Esophagus squamous epithelium (tissue), 5 donors: Measurements from ENCODE around the gene RAPGEF1. TPM values are rescaled to one million over a fixed set of nuclear protein-coding genes. Genes with fewer than 3 reads are reported as not detected.
"Not testable (repeated sequence)": the region's sequence is repeated elsewhere in the genome, so short reads cannot be mapped to it uniquely, and the experiment has no call there.

Experiments used
- DNase-seq: peaks from one replicate; lab custom pipeline; 2025; lab: John Stamatoyannopoulos, UW
- H3K27ac ChIP-seq, 4 donors: fragments of 200-600 bp; sonication (generic); one replicate each; pipeline ENCODE4 v1.5.1; 2016 to 2019; ENCODE audit warnings: mild to moderate bottlenecking in 1 of 4
- H3K27me3 ChIP-seq, 4 donors: fragments of 200-600 bp; sonication (generic); 1 replicate in 3 of 4; 2 replicates in 1 of 4; pipeline versions ENCODE4 v1.5.1 to v1.6.0; 2017 to 2021; ENCODE audit warnings: antibody characterized with exemption in 1 of 4
- H3K36me3 ChIP-seq, 3 donors: fragments of 200-600 bp; sonication (generic); one replicate each; pipeline ENCODE4 v1.5.1; 2016 to 2019
- H3K4me1 ChIP-seq, 3 donors: fragments of 200-600 bp; sonication (generic); one replicate each; pipeline ENCODE4 v1.5.1; 2017 to 2019
- H3K4me3 ChIP-seq, 4 donors: fragments of 200-600 bp; sonication (generic); 1 replicate in 3 of 4; 2 replicates in 1 of 4; pipeline ENCODE4 v1.5.1; 2016 to 2019; ENCODE audit warnings: mild to moderate bottlenecking in 2 of 4, moderate library complexity in 1 of 4
- H3K9me3 ChIP-seq, 3 donors: fragments of 200-600 bp; sonication (generic); one replicate each; pipeline ENCODE4 v1.5.1; 2016 to 2019
- POLR2A ChIP-seq, 4 donors: fragments of 450-650 bp; IDR thresholded peaks; one replicate each; pipeline ENCODE4 v1.6.1; 2017; ENCODE audit warnings: antibody characterized with exemption in 4 of 4, mild to moderate bottlenecking in 4 of 4, moderate library complexity in 3 of 4
- WGBS, 2 donors: methylation state at CpG; one replicate each; pipeline ENCODE4 v1.1.5; 2018; 5-methylcytosine and 5-hydroxymethylcytosine counted together
- intact Hi-C: fragments of 100-400 bp; cut with DNase I; formaldehyde crosslinking; loops from one replicate; pipeline ENCODE4 v1.15.0; 2022
- total RNA-seq, 4 donors: library from RNA; depleted of rRNA; stranded (reverse); fragments of >200 nt; gene quantifications; one replicate each; pipeline ENCODE4 v1.1.0, GENCODE V29; 2016
- TF ChIP-seq, protein P1 (sequence below), 6 experiments: fragments of 450-650 bp in 4 of 6; fragments of 200-600 bp in 2 of 6; sonication (generic) in 2 of 6; IDR thresholded peaks; one replicate each; pipeline ENCODE4 v1.5.1; 2016 to 2019; ENCODE audit warnings: antibody characterized with exemption in 6 of 6, mild to moderate bottlenecking in 4 of 6, moderate library complexity in 4 of 6
- donor health status: DM: yes; HTN: yes; CAD: no.

Gene RAPGEF1
- total RNA-seq, 4 donors from 2014 or later: 12.2 to 40.4 (median 19.0) TPM

DNA sequence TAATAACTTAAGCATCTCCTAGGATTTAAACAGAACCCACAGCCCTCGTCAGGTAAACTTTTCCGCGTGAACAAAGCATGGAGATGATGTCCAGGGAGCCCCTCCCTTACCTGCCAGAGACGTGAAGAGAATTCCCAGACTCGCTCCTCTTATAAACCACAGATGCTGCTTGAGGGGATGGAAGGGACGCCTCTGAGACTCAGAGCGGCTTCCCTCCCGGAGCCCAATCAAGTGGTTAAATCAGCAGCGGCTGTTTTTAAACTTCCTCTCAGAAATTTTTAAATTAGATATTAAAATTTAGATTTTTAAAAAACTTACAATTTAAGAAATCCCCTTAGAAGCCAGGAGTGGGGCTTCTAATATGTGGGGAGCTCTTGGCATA is 71.8 kb downstream of the RAPGEF1 start:
- no peak overlapping the region for H3K4me3 ChIP-seq
- peaks cover 15 to 72% (median 36%) of the 10 kb centered on the region in 3 donors for H3K4me1 ChIP-seq
- H3K9me3 ChIP-seq: no peaks in the 10 kb centered on the region
- no peak for DNase-seq
- intact Hi-C loops: no loop called here
- peak overlapping the region; percentile 50 to 83 (median 72) for H3K27ac ChIP-seq
- WGBS, 2 donors: 75 to 77% methylated on average over 7 to 9 of the region's 9 CpGs
- no peaks in the 10 kb centered on the region for H3K27me3 ChIP-seq
- no peak for TF ChIP-seq POLR2A (IDR thresholded peaks at IDR 0.05)
- TF ChIP-seq, protein P1, sequence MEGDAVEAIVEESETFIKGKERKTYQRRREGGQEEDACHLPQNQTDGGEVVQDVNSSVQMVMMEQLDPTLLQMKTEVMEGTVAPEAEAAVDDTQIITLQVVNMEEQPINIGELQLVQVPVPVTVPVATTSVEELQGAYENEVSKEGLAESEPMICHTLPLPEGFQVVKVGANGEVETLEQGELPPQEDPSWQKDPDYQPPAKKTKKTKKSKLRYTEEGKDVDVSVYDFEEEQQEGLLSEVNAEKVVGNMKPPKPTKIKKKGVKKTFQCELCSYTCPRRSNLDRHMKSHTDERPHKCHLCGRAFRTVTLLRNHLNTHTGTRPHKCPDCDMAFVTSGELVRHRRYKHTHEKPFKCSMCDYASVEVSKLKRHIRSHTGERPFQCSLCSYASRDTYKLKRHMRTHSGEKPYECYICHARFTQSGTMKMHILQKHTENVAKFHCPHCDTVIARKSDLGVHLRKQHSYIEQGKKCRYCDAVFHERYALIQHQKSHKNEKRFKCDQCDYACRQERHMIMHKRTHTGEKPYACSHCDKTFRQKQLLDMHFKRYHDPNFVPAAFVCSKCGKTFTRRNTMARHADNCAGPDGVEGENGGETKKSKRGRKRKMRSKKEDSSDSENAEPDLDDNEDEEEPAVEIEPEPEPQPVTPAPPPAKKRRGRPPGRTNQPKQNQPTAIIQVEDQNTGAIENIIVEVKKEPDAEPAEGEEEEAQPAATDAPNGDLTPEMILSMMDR (IDR thresholded peaks at IDR 0.05): no peak
- no peaks in the 10 kb centered on the region for H3K36me3 ChIP-seq

DNA sequence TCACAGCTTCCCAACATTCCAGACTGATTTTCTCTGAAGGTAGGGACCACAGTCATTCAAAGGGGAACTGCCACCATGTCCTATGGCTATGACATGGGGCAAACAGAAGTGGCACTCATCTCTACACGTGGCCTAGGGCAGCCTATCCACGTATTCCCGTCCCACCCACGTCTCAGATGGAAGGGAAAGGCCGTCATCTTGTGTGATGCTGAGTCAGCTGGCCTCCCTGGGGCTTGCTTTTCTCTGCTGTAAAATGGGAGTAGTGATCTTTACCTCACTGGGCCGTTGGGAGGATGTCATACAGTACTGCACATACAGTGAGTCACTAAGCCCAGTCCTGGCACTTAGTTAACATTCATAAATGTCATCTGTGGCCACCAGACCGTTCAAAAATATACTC is 72.3 kb downstream of the RAPGEF1 start:
- TF ChIP-seq, protein P1 (IDR thresholded peaks at IDR 0.05): no peak
- peak in 1 of 4 donors; percentile 12 for TF ChIP-seq POLR2A (IDR thresholded peaks at IDR 0.05)
- no peaks in the 10 kb centered on the region for H3K36me3 ChIP-seq
- peaks cover 15 to 67% (median 33%) of the 10 kb centered on the region in 3 donors for H3K4me1 ChIP-seq
- no peak for DNase-seq
- H3K9me3 ChIP-seq: no peaks in the 10 kb centered on the region
- WGBS, 2 donors: 28 to 62% methylated on average over 2 to 6 of the region's 7 CpGs
- intact Hi-C loops: no loop called here
- no peak overlapping the region for H3K4me3 ChIP-seq
- peak overlapping the region; percentile 50 to 82 (median 60) for H3K27ac ChIP-seq
- H3K27me3 ChIP-seq: no peaks in the 10 kb centered on the region

DNA sequence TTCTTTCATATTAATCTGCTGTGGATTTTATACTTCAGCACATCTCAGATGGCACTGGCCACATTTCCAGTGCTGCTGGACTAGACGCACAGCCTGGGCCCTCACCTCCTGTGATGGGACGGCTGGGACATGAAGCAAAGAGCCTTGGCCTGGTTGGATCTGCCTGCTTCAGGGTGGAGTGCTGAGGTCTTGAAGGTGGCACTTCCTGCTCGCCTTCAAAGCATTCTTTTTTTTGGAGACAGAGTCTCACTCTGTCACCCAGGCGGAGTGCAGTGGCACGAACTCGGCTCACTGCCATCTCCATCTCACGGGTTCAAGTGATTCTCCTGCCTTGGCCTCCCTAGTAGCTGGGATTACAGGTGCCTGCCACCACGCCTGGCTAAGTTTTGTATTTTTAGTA is 73.1 kb downstream of the RAPGEF1 start:
- Histone ChIP-seq H3K9me3 (no peaks in the 10 kb centered on the region), H3K4me3 (no peak overlapping the region), H3K27ac (peak overlapping the region; percentile 50 to 82 (median 60)), H3K36me3 (no peaks in the 10 kb centered on the region), H3K27me3 (no peaks in the 10 kb centered on the region), H3K4me1 (peaks cover 15 to 59% (median 26%) of the 10 kb centered on the region in 3 donors)
- DNase-seq: no peak
- intact Hi-C loops: no loop called here
- 88 to 92% methylated on average over 6 to 7 of the region's 8 CpGs for WGBS, 2 donors
- TF ChIP-seq, protein P1 (IDR thresholded peaks at IDR 0.05): no peak
- no peak for TF ChIP-seq POLR2A (IDR thresholded peaks at IDR 0.05)

DNA sequence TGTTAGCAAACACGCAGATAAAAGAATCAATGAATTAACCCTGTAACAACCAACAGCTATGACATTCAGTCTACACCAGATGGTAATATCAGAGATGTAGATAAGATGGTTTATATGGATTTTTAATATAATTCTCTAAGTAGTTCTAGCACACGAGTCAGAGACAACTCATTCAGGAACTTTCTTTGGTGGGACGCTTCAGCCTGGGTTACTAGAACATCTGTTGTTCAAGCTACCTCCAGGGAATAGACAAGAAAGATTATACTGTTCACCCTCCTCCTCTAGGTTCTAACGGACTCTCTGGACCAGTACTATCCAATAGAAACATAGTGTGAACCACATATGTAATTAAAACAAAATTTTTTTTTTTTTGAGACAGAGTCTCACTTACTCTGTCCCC is 73.8 kb downstream of the RAPGEF1 start:
- no peak overlapping the region for H3K4me3 ChIP-seq
- no peak for TF ChIP-seq POLR2A (IDR thresholded peaks at IDR 0.05)
- TF ChIP-seq, protein P1 (IDR thresholded peaks at IDR 0.05): no peak
- no peak overlapping the region for H3K27ac ChIP-seq
- no peaks in the 10 kb centered on the region for H3K9me3 ChIP-seq
- 63 to 65% methylated on average over 4 of the region's 4 CpGs for WGBS, 2 donors
- H3K36me3 ChIP-seq: no peaks in the 10 kb centered on the region
- H3K4me1 ChIP-seq: peaks cover 15 to 52% (median 25%) of the 10 kb centered on the region in 3 donors
- no peaks in the 10 kb centered on the region for H3K27me3 ChIP-seq
- intact Hi-C loops: no loop called here
- no peak for DNase-seq

DNA sequence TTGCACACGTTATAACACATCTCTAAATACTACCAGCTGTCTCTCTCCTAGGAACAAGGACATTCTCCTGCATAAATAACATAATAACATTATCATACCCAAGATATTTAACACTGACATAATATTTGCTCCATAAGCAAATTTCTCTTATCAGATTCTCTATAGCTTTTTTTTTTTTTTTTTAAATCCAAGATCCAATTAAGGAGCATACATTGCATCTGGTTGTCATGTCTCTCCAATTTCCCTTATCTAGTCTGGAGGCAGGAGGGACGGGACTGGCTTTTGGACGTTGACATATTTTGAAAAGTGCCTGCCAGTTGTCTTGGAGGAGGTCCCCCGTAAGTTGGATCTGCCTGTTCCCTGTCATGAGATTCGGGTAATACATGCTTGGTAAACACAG is 76.6 kb downstream of the RAPGEF1 start:
- intact Hi-C loops: no loop called here
- DNase-seq: no peak
- WGBS, 2 donors: 74 to 84% methylated on average over 5 of the region's 5 CpGs
- Histone ChIP-seq H3K4me3 (no peak overlapping the region), H3K27ac (no peak overlapping the region), H3K4me1 (peaks cover 5 to 52% (median 17%) of the 10 kb centered on the region in 3 donors), H3K9me3 (no peaks in the 10 kb centered on the region), H3K27me3 (no peaks in the 10 kb centered on the region), H3K36me3 (no peaks in the 10 kb centered on the region)
- TF ChIP-seq POLR2A (IDR thresholded peaks at IDR 0.05): no peak
- TF ChIP-seq, protein P1 (IDR thresholded peaks at IDR 0.05): no peak

DNA sequence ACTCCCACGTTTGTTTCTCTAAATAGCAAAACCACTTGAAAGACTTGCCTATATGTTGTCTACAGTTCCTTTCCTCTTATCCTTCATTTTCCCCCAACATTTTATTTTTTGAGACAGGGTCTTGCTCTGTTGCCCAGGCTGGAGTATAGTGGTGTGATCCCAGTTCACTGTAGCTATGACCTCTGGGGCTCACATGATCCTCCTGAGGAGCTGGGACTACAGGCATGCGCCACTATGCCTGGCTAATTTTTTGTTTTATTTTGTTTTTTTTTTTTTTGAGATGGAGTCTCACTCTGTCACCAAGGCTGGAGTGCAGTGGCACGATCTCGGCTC is 77.6 kb downstream of the RAPGEF1 start:
- DNase-seq, H3K9me3 ChIP-seq, H3K27me3 ChIP-seq, H3K36me3 ChIP-seq, H3K4me3 ChIP-seq, intact Hi-C loops: not testable (repeated sequence)
- peaks cover 11 to 52% (median 21%) of the 10 kb centered on the region in 3 donors for H3K4me1 ChIP-seq
- H3K27ac ChIP-seq: peak overlapping the region in 1 of 4 donors; percentile 6
- 69 to 78% methylated on average over 4 of the region's 4 CpGs for whole genome bisulfite sequencing, 2 donors
